HG03354 (cell line): ENCODE results near the gene DMRTA1.
"Not testable (repeated sequence)": the region's sequence is repeated elsewhere in the genome, so short reads cannot be mapped to it uniquely, and the experiment has no call there.

ENCODE experiments used
- ATAC-seq: cut with Tn5 transposase; IDR thresholded peaks from one replicate; pipeline ENCODE4 v1.9.1; 2021; ENCODE audit warnings: mild to moderate bottlenecking; ENCODE audit not compliant: unreplicated experiment, poor library complexity, severe bottlenecking

DMRTA1 gene

GRCh38 chr9:22454016-22454415 is 7.4 kb downstream of the DMRTA1 start:
- ATAC-seq, result no peak

GRCh38 chr9:22455181-22455580 is 8.6 kb downstream of the DMRTA1 start:
- ATAC-seq, result no peak

- no peak for ATAC-seq
These were observed 10.8 kb downstream of the DMRTA1 start for GRCh38 chr9:22457448-22457847.

GRCh38 chr9:22463205-22463604 is 16.6 kb downstream of the DMRTA1 start:
- no peak for ATAC-seq

GRCh38 chr9:22469928-22470544 is 23.4 kb downstream of the DMRTA1 start:
- peak; percentile 74 for ATAC-seq

- ATAC-seq, result no peak
These were observed 34.9 kb downstream of the DMRTA1 start for GRCh38 chr9:22481566-22481965.

- ATAC-seq, result no peak
These were observed 37.0 kb downstream of the DMRTA1 start for GRCh38 chr9:22483528-22484070.

- not testable (repeated sequence) for ATAC-seq
These were observed 49.6 kb downstream of the DMRTA1 start for GRCh38 chr9:22496197-22496596.
